ENCODE measurements around the gene NCAN. TPM values are rescaled to one million over a fixed set of nuclear protein-coding genes. Genes with fewer than 3 reads are reported as not detected.

Gene NCAN
- total and polyA plus RNA-seq, 11 donors: not detected

DNA sequence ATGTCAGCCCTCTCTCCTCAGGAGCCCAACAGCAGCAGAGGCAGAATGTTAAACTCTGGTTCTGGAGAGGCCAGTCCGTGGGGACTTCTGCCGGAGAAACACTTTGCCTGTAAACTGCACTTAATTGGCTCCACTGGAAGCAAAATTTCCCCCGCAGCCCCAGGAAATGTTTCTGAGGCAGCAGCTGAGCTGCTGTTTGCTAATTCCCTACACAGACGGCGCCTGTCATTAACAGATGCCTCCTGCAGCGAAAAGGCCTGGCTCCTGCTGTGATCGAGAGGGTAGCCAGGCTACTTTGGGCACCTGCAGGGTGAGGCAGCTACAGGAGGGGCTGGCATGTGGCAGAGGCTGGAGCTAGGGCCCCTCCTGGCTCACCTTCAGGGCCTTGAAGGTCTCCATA, 66.6 kb downstream of the NCAN start:
- peaks cover 0 to 3% (median 0%) of the 10 kb centered on the region in 12 donors for H3K4me1 ChIP-seq
- intact Hi-C loops (cut with DNase I): no loop called here
- peaks cover 0 to 82% (median 75%) of the 10 kb centered on the region in 9 donors for H3K36me3 ChIP-seq
- WGBS, 4 donors: 94 to 95% (median 94%) methylated on average over 6 to 7 of the region's 7 CpGs
- ATAC-seq: no peak
- H3K4me3 ChIP-seq: no peak overlapping the region
- DNase-seq: no peak
- TF ChIP-seq POLR2A (IDR thresholded peaks at IDR 0.05): no peak
- TF ChIP-seq, protein P1, sequence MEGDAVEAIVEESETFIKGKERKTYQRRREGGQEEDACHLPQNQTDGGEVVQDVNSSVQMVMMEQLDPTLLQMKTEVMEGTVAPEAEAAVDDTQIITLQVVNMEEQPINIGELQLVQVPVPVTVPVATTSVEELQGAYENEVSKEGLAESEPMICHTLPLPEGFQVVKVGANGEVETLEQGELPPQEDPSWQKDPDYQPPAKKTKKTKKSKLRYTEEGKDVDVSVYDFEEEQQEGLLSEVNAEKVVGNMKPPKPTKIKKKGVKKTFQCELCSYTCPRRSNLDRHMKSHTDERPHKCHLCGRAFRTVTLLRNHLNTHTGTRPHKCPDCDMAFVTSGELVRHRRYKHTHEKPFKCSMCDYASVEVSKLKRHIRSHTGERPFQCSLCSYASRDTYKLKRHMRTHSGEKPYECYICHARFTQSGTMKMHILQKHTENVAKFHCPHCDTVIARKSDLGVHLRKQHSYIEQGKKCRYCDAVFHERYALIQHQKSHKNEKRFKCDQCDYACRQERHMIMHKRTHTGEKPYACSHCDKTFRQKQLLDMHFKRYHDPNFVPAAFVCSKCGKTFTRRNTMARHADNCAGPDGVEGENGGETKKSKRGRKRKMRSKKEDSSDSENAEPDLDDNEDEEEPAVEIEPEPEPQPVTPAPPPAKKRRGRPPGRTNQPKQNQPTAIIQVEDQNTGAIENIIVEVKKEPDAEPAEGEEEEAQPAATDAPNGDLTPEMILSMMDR (IDR thresholded peaks at IDR 0.05): no peak
- H3K27me3 ChIP-seq: peaks cover 0 to 7% (median 0%) of the 10 kb centered on the region in 9 donors
- H3K9me3 ChIP-seq: no peaks in the 10 kb centered on the region
- no peak overlapping the region for H3K27ac ChIP-seq

DNA sequence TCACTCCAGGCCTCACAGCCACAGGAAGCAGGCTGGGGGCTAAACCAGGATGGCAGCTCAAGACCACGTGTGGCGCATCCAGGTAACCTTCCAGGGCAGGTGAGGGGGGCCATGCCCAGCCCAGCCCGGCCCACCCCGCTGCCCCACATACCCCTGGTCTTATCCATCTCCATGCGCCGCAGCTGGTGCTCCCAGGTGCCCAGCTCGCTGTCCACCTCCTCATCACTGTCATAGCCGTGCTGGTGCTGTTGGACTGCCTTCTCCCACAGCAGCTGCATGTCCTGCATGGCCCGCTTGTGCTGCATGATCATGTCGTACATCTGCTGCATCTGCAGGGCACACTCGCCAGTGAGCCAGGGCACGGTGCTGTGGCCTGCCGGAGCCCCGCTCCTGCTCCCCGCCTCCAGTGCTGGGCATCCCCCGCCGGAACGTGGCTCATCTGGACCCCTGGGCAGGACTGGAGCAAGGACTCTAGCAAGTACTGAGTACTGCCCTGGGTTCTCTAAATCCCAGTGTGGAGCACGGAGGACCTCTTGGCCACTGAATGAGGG, 67.4 kb downstream of the NCAN start:
- 91 to 96% (median 95%) methylated on average over 18 to 19 of the region's 19 CpGs for WGBS, 4 donors
- H3K4me1 ChIP-seq: no peaks in the 10 kb centered on the region
- DNase-seq (no peak), ATAC-seq (no peak)
- no peak overlapping the region for H3K27ac ChIP-seq
- intact Hi-C loops (cut with DNase I): no loop called here
- no peaks in the 10 kb centered on the region for H3K9me3 ChIP-seq
- TF ChIP-seq, protein P1 (IDR thresholded peaks at IDR 0.05): no peak
- TF ChIP-seq POLR2A (IDR thresholded peaks at IDR 0.05): no peak
- no peak overlapping the region for H3K4me3 ChIP-seq
- H3K27me3 ChIP-seq: no peaks in the 10 kb centered on the region
- peaks cover 0 to 90% (median 83%) of the 10 kb centered on the region in 9 donors for H3K36me3 ChIP-seq

DNA sequence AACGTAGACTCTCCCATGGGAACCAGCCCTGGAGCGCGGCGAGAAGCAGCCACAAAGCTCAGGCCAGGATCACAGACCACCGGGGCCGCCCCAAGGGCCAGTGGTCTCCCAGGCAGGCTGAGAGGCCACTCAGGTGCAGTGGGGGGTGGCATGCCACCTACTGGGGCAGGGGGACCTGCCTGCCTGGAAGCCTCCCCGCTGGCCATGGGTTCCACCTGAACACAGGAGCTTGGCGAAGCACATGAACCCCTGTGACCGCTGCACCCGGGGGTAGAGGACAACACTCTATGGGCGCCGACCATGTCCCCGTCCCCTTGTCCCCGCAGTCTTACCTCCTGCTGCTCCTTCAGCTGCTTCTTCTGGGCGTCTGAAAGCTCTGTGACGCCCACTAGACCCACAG, 68.1 kb downstream of the NCAN start:
- ATAC-seq (no peak), DNase-seq (no peak)
- H3K27me3 ChIP-seq: no peaks in the 10 kb centered on the region
- H3K9me3 ChIP-seq: no peaks in the 10 kb centered on the region
- no peak overlapping the region for H3K4me3 ChIP-seq
- peaks cover 0 to 95% (median 89%) of the 10 kb centered on the region in 9 donors for H3K36me3 ChIP-seq
- TF ChIP-seq POLR2A (IDR thresholded peaks at IDR 0.05): no peak
- TF ChIP-seq, protein P1 (IDR thresholded peaks at IDR 0.05): no peak
- WGBS, 4 donors: 95 to 97% (median 97%) methylated on average over 6 to 16 of the region's 16 CpGs
- H3K27ac ChIP-seq: no peak overlapping the region
- intact Hi-C loops (cut with DNase I): no loop called here
- no peaks in the 10 kb centered on the region for H3K4me1 ChIP-seq

DNA sequence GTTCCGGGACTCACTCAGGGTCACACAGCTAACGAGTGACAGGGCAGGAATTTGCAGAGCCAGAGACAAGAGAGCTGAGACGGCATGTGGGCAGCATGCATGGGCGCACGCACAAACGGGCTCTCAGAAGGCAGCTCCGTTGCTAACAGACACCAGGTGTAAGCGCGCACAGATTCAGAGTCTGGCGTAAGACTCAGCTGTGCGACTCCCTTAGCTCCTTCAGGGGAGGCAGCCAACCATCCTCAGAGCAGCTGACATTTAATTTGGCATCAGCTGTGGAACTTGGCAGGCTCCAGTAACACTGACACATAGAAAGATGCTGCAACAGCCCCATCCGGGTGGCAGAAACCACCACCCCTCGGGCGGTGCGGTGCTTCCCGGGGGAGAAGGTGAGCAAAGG, 68.8 kb downstream of the NCAN start:
- no peak overlapping the region for H3K27ac ChIP-seq
- ATAC-seq: peak in 1 of 4 donors; percentile 14
- H3K36me3 ChIP-seq: peaks cover 0 to 96% (median 89%) of the 10 kb centered on the region in 9 donors
- H3K9me3 ChIP-seq: no peaks in the 10 kb centered on the region
- no peak overlapping the region for H3K4me3 ChIP-seq
- no peak for TF ChIP-seq POLR2A (IDR thresholded peaks at IDR 0.05)
- no peak for DNase-seq
- H3K27me3 ChIP-seq: no peaks in the 10 kb centered on the region
- H3K4me1 ChIP-seq: no peaks in the 10 kb centered on the region
- intact Hi-C loops (cut with DNase I): no loop called here
- 82 to 94% (median 89%) methylated on average over 12 to 16 of the region's 16 CpGs for WGBS, 4 donors

DNA sequence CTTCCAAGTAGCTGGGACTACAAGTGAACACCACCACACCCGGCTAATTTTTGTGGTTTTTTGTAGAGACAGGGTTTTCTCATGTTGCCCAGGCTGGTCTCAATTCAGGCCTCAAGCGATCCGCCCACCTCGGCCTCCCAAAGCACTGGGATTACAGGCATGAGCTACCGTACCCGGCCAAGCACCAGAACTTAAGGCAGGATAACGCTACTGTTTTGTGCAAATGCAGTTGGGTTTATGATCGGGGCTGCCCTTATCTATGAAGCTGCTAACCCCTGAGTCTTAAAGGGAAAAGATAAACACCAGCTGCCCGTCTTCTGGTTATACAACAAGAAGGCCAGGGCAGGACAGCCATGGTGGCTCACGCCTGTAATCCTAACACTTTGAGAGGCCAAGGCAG, 73.9 kb downstream of the NCAN start:
- DNase-seq (no peak), ATAC-seq (no peak)
- WGBS, 4 donors: 95 to 96% (median 96%) methylated on average over 10 of the region's 10 CpGs
- TF ChIP-seq POLR2A (IDR thresholded peaks at IDR 0.05): no peak
- TF ChIP-seq, protein P1 (IDR thresholded peaks at IDR 0.05): no peak
- intact Hi-C loops (cut with DNase I): no loop called here
- H3K27me3 ChIP-seq: no peaks in the 10 kb centered on the region
- H3K4me1 ChIP-seq: no peaks in the 10 kb centered on the region
- H3K9me3 ChIP-seq: no peaks in the 10 kb centered on the region
- no peak overlapping the region for H3K27ac ChIP-seq
- H3K36me3 ChIP-seq: peaks cover 2 to 97% (median 88%) of the 10 kb centered on the region in 9 donors
- no peak overlapping the region for H3K4me3 ChIP-seq
